Neutrophil (primary cell): ENCODE results near the gene RNF166.

Source experiments
- H3K27ac ChIP-seq: fragments of 200-600 bp; sonication (generic); 2 replicates; pipeline ENCODE4 v1.5.1; 2016; ENCODE audit warnings: mild to moderate bottlenecking, moderate library complexity
- H3K27me3 ChIP-seq: fragments of 200-600 bp; sonication (generic); 2 replicates; pipeline ENCODE4 v1.6.0; 2016; ENCODE audit warnings: mild to moderate bottlenecking
- H3K36me3 ChIP-seq: fragments of 200-600 bp; sonication (generic); 2 replicates; pipeline ENCODE4 v1.5.1; 2017
- H3K4me1 ChIP-seq, 2 experiments: fragments of 200-600 bp in 1 of 2; sonication (generic) in 1 of 2; 1 replicate in 1 of 2; 2 replicates in 1 of 2; pipeline versions ENCODE4 v1.5.1 to v1.6.1; 2013 to 2016; ENCODE audit warnings: low read depth in 1 of 2, low read length in 1 of 2, mild to moderate bottlenecking in 1 of 2, moderate library complexity in 1 of 2; ENCODE audit not compliant: control insufficient read depth in 1 of 2, insufficient read depth in 1 of 2
- H3K4me3 ChIP-seq, 2 experiments: fragments of 200-600 bp in 1 of 2; sonication (generic) in 1 of 2; 1 replicate in 1 of 2; 2 replicates in 1 of 2; pipeline ENCODE4 v1.5.1; 2013 to 2016; ENCODE audit warnings: low read depth in 1 of 2, low read length in 1 of 2, mild to moderate bottlenecking in 1 of 2, moderate library complexity in 1 of 2
- H3K9me3 ChIP-seq: fragments of 200-600 bp; sonication (generic); 2 replicates; pipeline ENCODE4 v1.5.1; 2016
- TF ChIP-seq, protein P1 (sequence below): fragments of 200-600 bp; sonication (generic); IDR thresholded peaks from 2 replicates; pipeline ENCODE4 v1.5.1; 2016; ENCODE audit warnings: antibody characterized with exemption

The RNF166 gene

DNA sequence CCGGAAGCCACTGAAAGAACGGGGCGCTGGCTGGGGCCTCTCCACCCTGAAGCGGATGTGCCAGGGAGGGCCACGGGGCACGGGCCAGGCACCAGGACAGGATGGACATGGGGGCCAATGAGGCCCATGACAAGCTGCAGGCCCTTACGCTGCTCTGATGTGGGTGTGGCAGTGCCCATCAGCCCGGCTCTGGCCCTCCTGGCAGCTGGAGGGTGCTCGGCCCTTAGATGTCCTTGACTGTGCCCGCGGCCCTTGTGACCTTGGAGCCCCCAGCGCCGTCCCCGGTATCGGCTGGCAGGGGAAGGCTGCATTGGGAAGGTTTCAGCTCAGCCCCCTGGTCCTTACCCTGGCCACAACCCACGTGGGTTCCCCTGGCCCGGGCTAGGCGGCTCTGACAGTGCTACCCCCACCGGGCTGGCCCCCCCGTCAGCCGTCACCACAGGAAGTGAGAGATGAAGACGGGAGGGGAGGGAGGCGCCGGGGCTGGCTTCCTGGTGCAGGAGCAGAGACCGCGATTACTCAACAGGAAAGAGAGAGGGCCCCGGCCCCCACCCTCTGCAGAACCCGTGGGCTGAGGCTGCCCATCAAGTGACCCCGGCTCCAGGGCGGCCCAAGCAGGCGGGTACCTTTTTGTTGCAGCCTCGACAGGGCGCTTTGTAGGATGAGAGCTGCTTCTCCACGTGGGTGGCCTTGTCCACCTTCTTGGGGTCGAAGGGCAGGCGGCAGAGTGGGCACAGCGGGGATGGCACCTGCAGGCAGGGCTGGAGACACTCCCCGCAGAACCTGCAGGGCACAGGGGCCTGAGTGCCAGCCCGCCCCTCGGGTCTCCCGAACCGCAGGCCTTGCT, 5.3 kb downstream of the RNF166 start:
- TF ChIP-seq, protein P1, sequence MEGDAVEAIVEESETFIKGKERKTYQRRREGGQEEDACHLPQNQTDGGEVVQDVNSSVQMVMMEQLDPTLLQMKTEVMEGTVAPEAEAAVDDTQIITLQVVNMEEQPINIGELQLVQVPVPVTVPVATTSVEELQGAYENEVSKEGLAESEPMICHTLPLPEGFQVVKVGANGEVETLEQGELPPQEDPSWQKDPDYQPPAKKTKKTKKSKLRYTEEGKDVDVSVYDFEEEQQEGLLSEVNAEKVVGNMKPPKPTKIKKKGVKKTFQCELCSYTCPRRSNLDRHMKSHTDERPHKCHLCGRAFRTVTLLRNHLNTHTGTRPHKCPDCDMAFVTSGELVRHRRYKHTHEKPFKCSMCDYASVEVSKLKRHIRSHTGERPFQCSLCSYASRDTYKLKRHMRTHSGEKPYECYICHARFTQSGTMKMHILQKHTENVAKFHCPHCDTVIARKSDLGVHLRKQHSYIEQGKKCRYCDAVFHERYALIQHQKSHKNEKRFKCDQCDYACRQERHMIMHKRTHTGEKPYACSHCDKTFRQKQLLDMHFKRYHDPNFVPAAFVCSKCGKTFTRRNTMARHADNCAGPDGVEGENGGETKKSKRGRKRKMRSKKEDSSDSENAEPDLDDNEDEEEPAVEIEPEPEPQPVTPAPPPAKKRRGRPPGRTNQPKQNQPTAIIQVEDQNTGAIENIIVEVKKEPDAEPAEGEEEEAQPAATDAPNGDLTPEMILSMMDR: peak; percentile 39
- Histone ChIP-seq H3K4me1 (peaks cover 77 to 80% of the 10 kb centered on the region in 2 experiments), H3K4me3 (peak overlapping the region; percentile 91 to 99), H3K36me3 (peaks cover 54% of the 10 kb centered on the region), H3K27ac (peak overlapping the region; percentile 100), H3K9me3 (no peaks in the 10 kb centered on the region), H3K27me3 (no peaks in the 10 kb centered on the region)

DNA sequence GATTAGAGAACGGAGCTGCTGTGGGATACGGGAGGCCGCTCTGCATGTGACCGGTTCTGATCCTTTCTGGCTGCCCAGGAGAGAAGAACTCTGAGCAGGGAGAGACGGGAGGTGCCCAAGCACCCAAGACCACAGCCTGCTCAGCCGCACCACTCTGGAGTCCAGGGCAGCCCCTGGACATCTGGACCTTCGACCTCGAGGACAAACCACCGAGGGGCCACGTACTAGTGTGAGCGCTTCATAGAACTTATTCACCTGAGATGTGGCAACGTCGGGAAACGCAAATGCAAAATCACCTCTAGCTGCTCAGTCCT, 5.9 kb downstream of the RNF166 start:
- peaks cover 76 to 78% of the 10 kb centered on the region in 2 experiments for H3K4me1 ChIP-seq
- H3K27ac ChIP-seq: peak overlapping the region; percentile 100

DNA sequence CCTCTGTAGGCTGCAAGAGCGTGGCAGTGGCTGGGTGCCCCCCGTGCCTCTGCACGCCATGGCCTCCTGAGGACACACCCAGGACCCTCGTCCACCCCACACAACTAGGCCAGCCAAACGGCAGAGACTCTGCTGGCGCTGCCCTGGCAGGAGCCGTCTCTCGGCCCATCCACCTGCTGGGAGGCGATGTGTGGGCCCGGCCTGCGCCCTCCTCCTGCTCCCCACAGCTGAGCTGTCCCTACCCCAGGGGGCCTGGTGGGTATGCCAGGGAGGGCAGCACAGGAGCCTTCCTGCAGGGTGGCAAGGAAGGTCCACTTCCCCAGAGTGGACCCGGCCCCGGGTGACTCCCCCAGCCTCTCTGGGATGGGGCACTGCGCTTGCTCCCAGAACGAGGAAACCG, 7.0 kb downstream of the RNF166 start:
- no peaks in the 10 kb centered on the region for H3K9me3 ChIP-seq
- peak overlapping the region; percentile 100 for H3K27ac ChIP-seq
- H3K36me3 ChIP-seq: peaks cover 71% of the 10 kb centered on the region
- TF ChIP-seq, protein P1: no peak
- no peaks in the 10 kb centered on the region for H3K27me3 ChIP-seq
- H3K4me3 ChIP-seq: peak overlapping the region; percentile 91 to 99
- peaks cover 65 to 67% of the 10 kb centered on the region in 2 experiments for H3K4me1 ChIP-seq

More for the DNA sequence above, 5.9 kb downstream of the RNF166 start:
- peak overlapping the region; percentile 91 to 99 for H3K4me3 ChIP-seq
- peaks cover 60% of the 10 kb centered on the region for H3K36me3 ChIP-seq
- no peaks in the 10 kb centered on the region for H3K27me3 ChIP-seq
- H3K9me3 ChIP-seq: no peaks in the 10 kb centered on the region
- TF ChIP-seq, protein P1: no peak

DNA sequence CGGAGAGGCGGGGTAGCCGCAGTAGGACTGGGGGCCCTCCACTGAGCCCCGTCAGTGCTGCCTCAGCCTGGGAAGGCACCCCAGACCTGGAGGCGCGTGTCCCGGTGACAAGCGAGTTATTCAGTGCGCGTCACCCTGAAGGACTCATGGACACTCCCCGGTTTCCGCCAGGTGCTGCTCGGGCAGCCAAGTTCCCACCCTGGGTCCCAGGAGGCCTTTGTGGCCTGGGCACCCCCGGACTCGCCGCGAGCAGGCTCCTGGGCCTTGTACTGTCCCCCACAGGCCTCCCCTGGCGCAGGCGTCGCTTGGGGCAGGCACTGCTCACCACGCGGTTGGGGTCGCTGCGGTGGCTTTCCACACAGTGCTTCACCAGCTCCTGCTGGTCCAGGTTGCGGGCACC, 7.6 kb downstream of the RNF166 start:
- H3K27ac ChIP-seq: peak overlapping the region; percentile 100
- H3K9me3 ChIP-seq: no peaks in the 10 kb centered on the region
- TF ChIP-seq, protein P1: no peak
- peaks cover 76% of the 10 kb centered on the region for H3K36me3 ChIP-seq
- H3K4me3 ChIP-seq: no peak overlapping the region
- H3K27me3 ChIP-seq: no peaks in the 10 kb centered on the region
- H3K4me1 ChIP-seq: peaks cover 61 to 63% of the 10 kb centered on the region in 2 experiments

DNA sequence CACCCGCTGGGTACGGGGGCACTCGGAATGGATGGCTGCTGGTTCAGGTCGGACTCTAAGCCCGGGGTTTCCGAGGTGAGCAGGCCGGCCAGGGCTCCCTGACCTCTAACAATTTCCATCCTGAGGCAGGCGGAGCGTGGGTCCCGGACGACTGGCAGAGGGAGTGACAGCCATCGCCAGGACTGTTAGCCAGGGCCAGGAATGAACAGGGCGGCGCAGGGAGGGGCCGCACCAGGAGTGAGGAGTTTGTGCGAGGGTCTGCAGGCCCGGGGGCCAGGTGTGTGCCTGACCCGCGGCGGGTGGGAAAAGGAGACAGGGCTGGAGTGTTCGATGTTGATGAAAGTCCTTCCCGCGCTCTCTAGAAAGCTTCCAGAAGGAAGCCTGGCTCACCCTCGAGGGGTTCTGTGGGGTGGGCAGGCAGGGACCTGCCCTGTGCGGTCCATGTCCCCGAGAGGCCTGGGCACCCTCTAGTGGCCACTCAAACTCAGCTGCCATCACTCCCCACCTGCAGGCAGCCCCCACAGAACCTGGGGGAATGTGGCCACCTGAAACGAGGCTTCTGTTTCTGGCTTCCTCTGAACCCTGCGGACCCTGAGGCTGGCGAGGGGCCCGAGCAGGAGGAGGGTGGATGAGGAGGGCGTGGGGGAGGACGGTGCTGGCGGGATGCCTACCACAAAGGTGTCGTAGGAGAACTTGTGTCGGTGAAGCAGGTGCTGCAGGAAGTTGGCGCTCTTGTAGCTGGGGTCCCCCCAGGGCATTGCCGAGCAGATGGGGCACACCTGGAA, 8.2 kb downstream of the RNF166 start:
- Histone ChIP-seq H3K27ac (peak overlapping the region; percentile 100), H3K9me3 (no peaks in the 10 kb centered on the region), H3K27me3 (no peaks in the 10 kb centered on the region), H3K4me3 (no peak overlapping the region), H3K4me1 (peaks cover 58 to 63% of the 10 kb centered on the region in 2 experiments), H3K36me3 (peaks cover 75% of the 10 kb centered on the region)
- TF ChIP-seq, protein P1: peak; percentile 19
